WTC11 (cell line): ENCODE results near the gene URB1. TPM values are rescaled to one million over a fixed set of nuclear protein-coding genes. Genes with fewer than 3 reads are reported as not detected.

Experiments
- ATAC-seq: fragments of 200-7000 bp; cut with Tn5 transposase; 2 replicates; pipeline ENCODE4 v1.10.0; 2021; ENCODE audit warnings: mild to moderate bottlenecking, moderate library complexity
- CTCF ChIA-PET: fragments of 300-600 bp; sonication (Branson Sonifier 250); formaldehyde crosslinking; loops from one replicate; lab custom pipeline; 2021; ENCODE audit warnings: antibody characterized with exemption; lab: Charles Lee
- POLR2A ChIA-PET: fragments of 350-600 bp; sonication (Branson Sonifier 250); formaldehyde crosslinking; loops from one replicate; lab custom pipeline; 2021; ENCODE audit warnings: antibody characterized with exemption; lab: Charles Lee
- DNase-seq: peaks from one replicate; pipeline ENCODE4 v3.0.0; 2021; ENCODE audit warnings: low spot score
- H3K27ac Mint-ChIP-seq: 2 replicates; pipeline ENCODE4 v1.8.0; 2021; ENCODE audit warnings: mixed read lengths
- H3K27me3 Mint-ChIP-seq: 2 replicates; pipeline ENCODE4 v1.8.0; 2021; ENCODE audit warnings: low read depth, mild to moderate bottlenecking, moderate library complexity, mixed read lengths
- H3K36me3 Mint-ChIP-seq: 2 replicates; pipeline ENCODE4 v1.8.0; 2021; ENCODE audit warnings: mixed read lengths
- H3K4me1 Mint-ChIP-seq: 2 replicates; pipeline ENCODE4 v1.8.0; 2022; ENCODE audit warnings: mixed read lengths
- H3K4me3 Mint-ChIP-seq: 2 replicates; pipeline ENCODE4 v1.8.0; 2021; ENCODE audit warnings: mild to moderate bottlenecking, moderate library complexity, mixed read lengths
- H3K9me3 Mint-ChIP-seq: 2 replicates; pipeline ENCODE4 v1.8.0; 2021; ENCODE audit warnings: mixed read lengths
- CREB1 ChIP-seq: sonication (generic); formaldehyde crosslinking; IDR thresholded peaks from 2 replicates; pipeline ENCODE4 v1.8.0; 2023; ENCODE audit warnings: mild to moderate bottlenecking, missing genetic modification reagents
- E2F5 ChIP-seq: sonication (generic); formaldehyde crosslinking; IDR thresholded peaks from 2 replicates; pipeline ENCODE4 v1.8.1; 2022; ENCODE audit warnings: mild to moderate bottlenecking, moderate library complexity, missing genetic modification reagents
- FOXK1 ChIP-seq: sonication (generic); formaldehyde crosslinking; IDR thresholded peaks from 2 replicates; pipeline ENCODE4 v1.8.0; 2022; ENCODE audit warnings: mild to moderate bottlenecking, moderate library complexity, missing genetic modification reagents
- HMGA2 ChIP-seq: fragments of 250-450 bp; sonication (Bioruptor Pico); IDR thresholded peaks from 2 replicates; pipeline ENCODE4 v1.4.0; 2021; ENCODE audit warnings: mild to moderate bottlenecking, moderate library complexity
- IRF2 ChIP-seq: sonication (generic); formaldehyde crosslinking; IDR thresholded peaks from 2 replicates; pipeline ENCODE4 v1.8.0; 2022; ENCODE audit warnings: low read depth, missing genetic modification reagents, borderline replicate concordance
- NFATC4 ChIP-seq: fragments of 250-450 bp; sonication (Bioruptor Pico); IDR thresholded peaks from 2 replicates; pipeline ENCODE4 v1.9.0; 2021; ENCODE audit warnings: mild to moderate bottlenecking
- PRDM15 ChIP-seq: sonication (generic); formaldehyde crosslinking; IDR thresholded peaks from 2 replicates; pipeline ENCODE4 v1.8.0; 2022; ENCODE audit warnings: missing genetic modification reagents
- RORB ChIP-seq: fragments of 250-450 bp; sonication (Bioruptor Pico); IDR thresholded peaks from 2 replicates; pipeline ENCODE4 v1.9.0; 2021; ENCODE audit warnings: mild to moderate bottlenecking
- SP1 ChIP-seq: sonication (generic); formaldehyde crosslinking; conservative IDR thresholded peaks from 2 replicates; pipeline ENCODE4 v1.8.1; 2022; ENCODE audit warnings: missing genetic modification reagents
- TP53 ChIP-seq: sonication (generic); formaldehyde crosslinking; IDR thresholded peaks from 2 replicates; pipeline ENCODE4 v1.8.1; 2023; ENCODE audit warnings: mild to moderate bottlenecking, missing genetic modification reagents
- ZBTB21 ChIP-seq: sonication (generic); formaldehyde crosslinking; IDR thresholded peaks from 2 replicates; pipeline ENCODE4 v1.8.1; 2023; ENCODE audit warnings: mild to moderate bottlenecking, missing genetic modification reagents, borderline replicate concordance
- ZMAT4 ChIP-seq: fragments of 250-450 bp; sonication (Bioruptor Pico); IDR thresholded peaks from 2 replicates; pipeline ENCODE4 v1.9.0; 2021; ENCODE audit warnings: mild to moderate bottlenecking
- ZNF232 ChIP-seq: sonication (generic); formaldehyde crosslinking; IDR thresholded peaks from 2 replicates; pipeline ENCODE4 v1.8.0; 2022; ENCODE audit warnings: mild to moderate bottlenecking, missing genetic modification reagents
- total RNA-seq: library from RNA; stranded (reverse); gene quantifications from 3 replicates; pipeline ENCODE4 v1.2.3, GENCODE V29; 2021
- TF ChIP-seq, protein P1 (sequence below): sonication (generic); formaldehyde crosslinking; IDR thresholded peaks from 2 replicates; pipeline ENCODE4 v1.8.0; 2023; ENCODE audit warnings: missing genetic modification reagents, mild to moderate bottlenecking, borderline replicate concordance
- TF ChIP-seq, protein P2 (sequence below): sonication (generic); formaldehyde crosslinking; IDR thresholded peaks from 2 replicates; pipeline ENCODE4 v1.8.0; 2022; ENCODE audit warnings: mild to moderate bottlenecking, missing genetic modification reagents

Gene URB1
- total RNA-seq, 1 experiment from 2014 or later = 38.7 TPM

DNA sequence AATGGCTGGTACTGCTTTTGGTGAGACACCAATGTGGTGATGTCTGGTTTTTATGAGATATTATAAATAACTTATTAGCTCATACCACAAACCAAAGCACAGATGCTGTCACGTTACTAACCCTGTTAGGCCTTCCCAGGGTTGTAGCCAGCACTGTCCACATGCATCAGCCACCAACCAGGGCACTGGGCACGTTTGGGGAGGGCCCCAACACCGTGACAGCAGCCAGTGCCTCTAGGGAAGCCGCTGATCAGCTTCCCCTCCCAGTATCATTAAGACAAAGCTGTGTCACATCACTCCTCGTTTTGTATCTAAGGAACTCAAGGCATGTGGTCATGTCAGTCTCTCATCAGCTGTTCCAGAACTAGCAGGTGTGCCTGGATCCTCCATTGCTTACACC lies 13.9 kb downstream of the URB1 start:
- Mint-ChIP-seq H3K4me3 (no peak overlapping the region), H3K36me3 (peaks cover 74% of the 10 kb centered on the region), H3K27ac (no peak overlapping the region), H3K4me1 (no peaks in the 10 kb centered on the region), H3K27me3 (no peaks in the 10 kb centered on the region), H3K9me3 (no peaks in the 10 kb centered on the region)
- DNase-seq (no peak), ATAC-seq (no peak)
- POLR2A ChIA-PET = no interaction called here
- TF ChIP-seq HMGA2 (CRISPR knock-in tag) (no peak), ZMAT4 (CRISPR knock-in tag) (no peak), CREB1 (CRISPR knock-in tag) (no peak), ZBTB21 (CRISPR knock-in tag) (no peak), RORB (CRISPR knock-in tag) (no peak), E2F5 (CRISPR knock-in tag) (no peak), NFATC4 (CRISPR knock-in tag) (no peak), ZNF232 (no peak), PRDM15 (no peak), SP1 (CRISPR knock-in tag) (no peak)
- TF ChIP-seq, protein P1, sequence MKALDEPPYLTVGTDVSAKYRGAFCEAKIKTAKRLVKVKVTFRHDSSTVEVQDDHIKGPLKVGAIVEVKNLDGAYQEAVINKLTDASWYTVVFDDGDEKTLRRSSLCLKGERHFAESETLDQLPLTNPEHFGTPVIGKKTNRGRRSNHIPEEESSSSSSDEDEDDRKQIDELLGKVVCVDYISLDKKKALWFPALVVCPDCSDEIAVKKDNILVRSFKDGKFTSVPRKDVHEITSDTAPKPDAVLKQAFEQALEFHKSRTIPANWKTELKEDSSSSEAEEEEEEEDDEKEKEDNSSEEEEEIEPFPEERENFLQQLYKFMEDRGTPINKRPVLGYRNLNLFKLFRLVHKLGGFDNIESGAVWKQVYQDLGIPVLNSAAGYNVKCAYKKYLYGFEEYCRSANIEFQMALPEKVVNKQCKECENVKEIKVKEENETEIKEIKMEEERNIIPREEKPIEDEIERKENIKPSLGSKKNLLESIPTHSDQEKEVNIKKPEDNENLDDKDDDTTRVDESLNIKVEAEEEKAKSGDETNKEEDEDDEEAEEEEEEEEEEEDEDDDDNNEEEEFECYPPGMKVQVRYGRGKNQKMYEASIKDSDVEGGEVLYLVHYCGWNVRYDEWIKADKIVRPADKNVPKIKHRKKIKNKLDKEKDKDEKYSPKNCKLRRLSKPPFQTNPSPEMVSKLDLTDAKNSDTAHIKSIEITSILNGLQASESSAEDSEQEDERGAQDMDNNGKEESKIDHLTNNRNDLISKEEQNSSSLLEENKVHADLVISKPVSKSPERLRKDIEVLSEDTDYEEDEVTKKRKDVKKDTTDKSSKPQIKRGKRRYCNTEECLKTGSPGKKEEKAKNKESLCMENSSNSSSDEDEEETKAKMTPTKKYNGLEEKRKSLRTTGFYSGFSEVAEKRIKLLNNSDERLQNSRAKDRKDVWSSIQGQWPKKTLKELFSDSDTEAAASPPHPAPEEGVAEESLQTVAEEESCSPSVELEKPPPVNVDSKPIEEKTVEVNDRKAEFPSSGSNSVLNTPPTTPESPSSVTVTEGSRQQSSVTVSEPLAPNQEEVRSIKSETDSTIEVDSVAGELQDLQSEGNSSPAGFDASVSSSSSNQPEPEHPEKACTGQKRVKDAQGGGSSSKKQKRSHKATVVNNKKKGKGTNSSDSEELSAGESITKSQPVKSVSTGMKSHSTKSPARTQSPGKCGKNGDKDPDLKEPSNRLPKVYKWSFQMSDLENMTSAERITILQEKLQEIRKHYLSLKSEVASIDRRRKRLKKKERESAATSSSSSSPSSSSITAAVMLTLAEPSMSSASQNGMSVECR = no peak
- TF ChIP-seq, protein P2, sequence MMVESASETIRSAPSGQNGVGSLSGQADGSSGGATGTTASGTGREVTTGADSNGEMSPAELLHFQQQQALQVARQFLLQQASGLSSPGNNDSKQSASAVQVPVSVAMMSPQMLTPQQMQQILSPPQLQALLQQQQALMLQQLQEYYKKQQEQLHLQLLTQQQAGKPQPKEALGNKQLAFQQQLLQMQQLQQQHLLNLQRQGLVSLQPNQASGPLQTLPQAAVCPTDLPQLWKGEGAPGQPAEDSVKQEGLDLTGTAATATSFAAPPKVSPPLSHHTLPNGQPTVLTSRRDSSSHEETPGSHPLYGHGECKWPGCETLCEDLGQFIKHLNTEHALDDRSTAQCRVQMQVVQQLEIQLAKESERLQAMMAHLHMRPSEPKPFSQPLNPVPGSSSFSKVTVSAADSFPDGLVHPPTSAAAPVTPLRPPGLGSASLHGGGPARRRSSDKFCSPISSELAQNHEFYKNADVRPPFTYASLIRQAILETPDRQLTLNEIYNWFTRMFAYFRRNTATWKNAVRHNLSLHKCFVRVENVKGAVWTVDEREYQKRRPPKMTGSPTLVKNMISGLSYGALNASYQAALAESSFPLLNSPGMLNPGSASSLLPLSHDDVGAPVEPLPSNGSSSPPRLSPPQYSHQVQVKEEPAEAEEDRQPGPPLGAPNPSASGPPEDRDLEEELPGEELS = no peak
- CTCF ChIA-PET = no interaction called here

DNA sequence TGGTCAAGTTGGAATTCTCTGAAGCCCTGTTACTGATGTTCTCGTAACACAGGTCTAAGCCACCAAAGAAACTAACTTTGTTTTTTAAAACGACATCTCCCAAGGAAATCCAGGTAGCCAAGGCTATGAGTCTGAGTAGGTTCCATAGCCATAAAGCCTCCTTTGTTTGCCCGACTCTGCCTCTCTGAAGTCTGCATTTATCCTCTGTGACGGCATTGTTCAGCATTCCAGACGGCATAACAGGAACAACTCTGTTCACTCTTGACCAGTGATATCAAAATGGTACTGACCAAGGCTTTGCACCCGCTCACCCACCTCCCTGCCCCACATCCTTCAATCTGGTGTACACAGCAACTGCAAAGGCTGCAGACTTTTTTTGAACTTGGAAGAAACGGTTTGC lies 14.8 kb downstream of the URB1 start:
- CTCF ChIA-PET = no interaction called here
- Mint-ChIP-seq H3K36me3 (peaks cover 65% of the 10 kb centered on the region), H3K4me3 (no peak overlapping the region), H3K27ac (no peak overlapping the region), H3K27me3 (no peaks in the 10 kb centered on the region), H3K9me3 (no peaks in the 10 kb centered on the region), H3K4me1 (no peaks in the 10 kb centered on the region)
- TF ChIP-seq ZNF232 (no peak), IRF2 (CRISPR knock-in tag) (no peak), FOXK1 (no peak), TP53 (CRISPR knock-in tag) (no peak)
- ATAC-seq (no peak), DNase-seq (no peak)
- POLR2A ChIA-PET = no interaction called here
